K562 (cell line): ENCODE measurements around the gene OXNAD1. TPM values are rescaled to one million over a fixed set of nuclear protein-coding genes. Genes with fewer than 3 reads are reported as not detected.

ENCODE experiments used
- CBFB ChIP-seq: sonication (generic); formaldehyde crosslinking; IDR thresholded peaks from 2 replicates; pipeline ENCODE4 v1.4.0; 2020; ENCODE audit warnings: mild to moderate bottlenecking, missing genetic modification reagents
- DNMT1 ChIP-seq: fragments of 450-650 bp; IDR thresholded peaks from 2 replicates; pipeline ENCODE4 v1.6.1; 2016; ENCODE audit warnings: antibody characterized with exemption, mild to moderate bottlenecking
- NEUROD1 ChIP-seq: fragments of 150-350 bp; IDR thresholded peaks from 2 replicates; pipeline ENCODE4 v1.6.1; 2014; ENCODE audit warnings: borderline replicate concordance, low read length, low read depth; ENCODE audit not compliant: partially characterized antibody
- NR0B1 ChIP-seq: fragments of 450-650 bp; IDR thresholded peaks from one replicate; pipeline ENCODE4 v1.6.1; 2018; ENCODE audit warnings: mild to moderate bottlenecking, moderate library complexity; ENCODE audit not compliant: partially characterized antibody
- SUPT5H ChIP-seq: fragments of 450-650 bp; IDR thresholded peaks from 2 replicates; pipeline ENCODE4 v1.6.1; 2016
- TAF1 ChIP-seq: IDR thresholded peaks from 2 replicates; pipeline ENCODE4 v1.6.1; 2011; ENCODE audit warnings: mild to moderate bottlenecking, low read length, moderate library complexity; ENCODE audit not compliant: insufficient read depth, control insufficient read depth, severe bottlenecking; ENCODE audit errors: extremely low read depth
- TEAD2 ChIP-seq: fragments of 450-650 bp; IDR thresholded peaks from 2 replicates; pipeline ENCODE4 v1.6.1; 2016; ENCODE audit warnings: missing genetic modification characterization, control low read depth, missing compliant biosample characterization
- TOE1 ChIP-seq, 2 experiments: fragments of 450-650 bp in 1 of 2; sonication (generic) in 1 of 2; formaldehyde crosslinking in 1 of 2; IDR thresholded peaks; 2 replicates each; pipeline versions ENCODE4 v1.7.1 to v1.8.0; 2016 to 2022; ENCODE audit warnings: borderline replicate concordance in 2 of 2, mild to moderate bottlenecking in 2 of 2, antibody characterized with exemption in 1 of 2, inconsistent platforms in 1 of 2, low read depth in 1 of 2, missing genetic modification reagents in 1 of 2, moderate library complexity in 1 of 2
- ZBTB1 ChIP-seq: sonication (generic); formaldehyde crosslinking; IDR thresholded peaks from 2 replicates; pipeline ENCODE4 v1.8.1; 2023; ENCODE audit warnings: missing genetic modification reagents, low read depth, mild to moderate bottlenecking, borderline replicate concordance
- ZKSCAN8 ChIP-seq: fragments of 200-800 bp; sonication (Bioruptor generic); IDR thresholded peaks from 2 replicates; pipeline ENCODE4 v1.6.1; 2016; ENCODE audit warnings: missing genetic modification characterization, missing compliant biosample characterization
- polyA plus RNA-seq, 8 experiments: library from polyadenylated mRNA; depleted of rRNA in 4 of 8; stranded (reverse) in 5 of 8; unstranded in 3 of 8; fragments of >200 nt; fragmentation: Nextera tagmentation in 2 of 8; fragmentation: Illumina TruSeq in 1 of 8; extraction: Ambion mirVana in 2 of 8; extraction: Trizol in 1 of 8; gene quantifications; 2 replicates each; pipeline versions ENCODE4 v1.2.1 to v1.2.3, GENCODE V29; 2011 to 2014; ENCODE audit warnings: inconsistent platforms in 1 of 8, missing spikeins in 1 of 8
- total RNA-seq, 7 experiments: library from RNA; depleted of rRNA in 6 of 7; stranded (reverse); fragments of >200 nt in 6 of 7; fragmentation: Illumina TruSeq in 2 of 7; extraction: Trizol in 2 of 7; gene quantifications; 2 replicates each; pipeline versions ENCODE4 v1.2.1 to v1.2.3, GENCODE V29; 2011 to 2021; ENCODE audit warnings: low replicate concordance in 1 of 7
- TF ChIP-seq, protein P1 (sequence below): sonication (generic); formaldehyde crosslinking; IDR thresholded peaks from 2 replicates; pipeline ENCODE4 v1.8.1; 2023; ENCODE audit warnings: missing genetic modification reagents, mild to moderate bottlenecking, borderline replicate concordance
- TF ChIP-seq, protein P2 (sequence below): fragments of 250-450 bp; sonication (Bioruptor Pico); IDR thresholded peaks from 2 replicates; pipeline ENCODE4 v1.4.0; 2020
- TF ChIP-seq, protein P3 (sequence below), 2 experiments: fragments of 150-350 bp in 1 of 2; IDR thresholded peaks; 2 replicates each; pipeline ENCODE4 v1.6.1; 2012 to 2016; ENCODE audit warnings: low read depth in 2 of 2, low read length in 2 of 2, mild to moderate bottlenecking in 1 of 2, moderate library complexity in 1 of 2

The OXNAD1 gene
- total and polyA plus RNA-seq, 9 of the 15 experiments (the other 6 are each of a cell fraction or from before 2014, with no cell fraction given): 12.8 to 44.4 (median 41.1) TPM

GRCh38 chr3:16304061-16305010 lies 39.3 kb downstream of the OXNAD1 start (continued):
- peak; percentile 70; the same call in 1 of the 2 replicates for TF ChIP-seq TOE1 (IDR thresholded peaks at IDR 0.05; ENCODE audit: borderline replicate concordance)
- TF ChIP-seq TOE1 (CRISPR knock-in tag; IDR thresholded peaks at IDR 0.05; ENCODE audit: borderline replicate concordance, low read depth): no peak
- peak; percentile 51; the same call in 1 of the 2 replicates for TF ChIP-seq ZKSCAN8
- peak; percentile 80 for TF ChIP-seq NEUROD1
- TF ChIP-seq, protein P1, sequence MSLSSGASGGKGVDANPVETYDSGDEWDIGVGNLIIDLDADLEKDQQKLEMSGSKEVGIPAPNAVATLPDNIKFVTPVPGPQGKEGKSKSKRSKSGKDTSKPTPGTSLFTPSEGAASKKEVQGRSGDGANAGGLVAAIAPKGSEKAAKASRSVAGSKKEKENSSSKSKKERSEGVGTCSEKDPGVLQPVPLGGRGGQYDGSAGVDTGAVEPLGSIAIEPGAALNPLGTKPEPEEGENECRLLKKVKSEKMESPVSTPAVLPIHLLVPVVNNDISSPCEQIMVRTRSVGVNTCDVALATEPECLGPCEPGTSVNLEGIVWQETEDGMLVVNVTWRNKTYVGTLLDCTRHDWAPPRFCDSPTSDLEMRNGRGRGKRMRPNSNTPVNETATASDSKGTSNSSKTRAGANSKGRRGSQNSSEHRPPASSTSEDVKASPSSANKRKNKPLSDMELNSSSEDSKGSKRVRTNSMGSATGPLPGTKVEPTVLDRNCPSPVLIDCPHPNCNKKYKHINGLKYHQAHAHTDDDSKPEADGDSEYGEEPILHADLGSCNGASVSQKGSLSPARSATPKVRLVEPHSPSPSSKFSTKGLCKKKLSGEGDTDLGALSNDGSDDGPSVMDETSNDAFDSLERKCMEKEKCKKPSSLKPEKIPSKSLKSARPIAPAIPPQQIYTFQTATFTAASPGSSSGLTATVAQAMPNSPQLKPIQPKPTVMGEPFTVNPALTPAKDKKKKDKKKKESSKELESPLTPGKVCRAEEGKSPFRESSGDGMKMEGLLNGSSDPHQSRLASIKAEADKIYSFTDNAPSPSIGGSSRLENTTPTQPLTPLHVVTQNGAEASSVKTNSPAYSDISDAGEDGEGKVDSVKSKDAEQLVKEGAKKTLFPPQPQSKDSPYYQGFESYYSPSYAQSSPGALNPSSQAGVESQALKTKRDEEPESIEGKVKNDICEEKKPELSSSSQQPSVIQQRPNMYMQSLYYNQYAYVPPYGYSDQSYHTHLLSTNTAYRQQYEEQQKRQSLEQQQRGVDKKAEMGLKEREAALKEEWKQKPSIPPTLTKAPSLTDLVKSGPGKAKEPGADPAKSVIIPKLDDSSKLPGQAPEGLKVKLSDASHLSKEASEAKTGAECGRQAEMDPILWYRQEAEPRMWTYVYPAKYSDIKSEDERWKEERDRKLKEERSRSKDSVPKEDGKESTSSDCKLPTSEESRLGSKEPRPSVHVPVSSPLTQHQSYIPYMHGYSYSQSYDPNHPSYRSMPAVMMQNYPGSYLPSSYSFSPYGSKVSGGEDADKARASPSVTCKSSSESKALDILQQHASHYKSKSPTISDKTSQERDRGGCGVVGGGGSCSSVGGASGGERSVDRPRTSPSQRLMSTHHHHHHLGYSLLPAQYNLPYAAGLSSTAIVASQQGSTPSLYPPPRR (CRISPR knock-in tag): no peak
- no peak for TF ChIP-seq TEAD2
- TF ChIP-seq TAF1: no peak
- TF ChIP-seq CBFB (CRISPR knock-in tag): no peak
- no peak for TF ChIP-seq ZBTB1
- TF ChIP-seq, protein P2, sequence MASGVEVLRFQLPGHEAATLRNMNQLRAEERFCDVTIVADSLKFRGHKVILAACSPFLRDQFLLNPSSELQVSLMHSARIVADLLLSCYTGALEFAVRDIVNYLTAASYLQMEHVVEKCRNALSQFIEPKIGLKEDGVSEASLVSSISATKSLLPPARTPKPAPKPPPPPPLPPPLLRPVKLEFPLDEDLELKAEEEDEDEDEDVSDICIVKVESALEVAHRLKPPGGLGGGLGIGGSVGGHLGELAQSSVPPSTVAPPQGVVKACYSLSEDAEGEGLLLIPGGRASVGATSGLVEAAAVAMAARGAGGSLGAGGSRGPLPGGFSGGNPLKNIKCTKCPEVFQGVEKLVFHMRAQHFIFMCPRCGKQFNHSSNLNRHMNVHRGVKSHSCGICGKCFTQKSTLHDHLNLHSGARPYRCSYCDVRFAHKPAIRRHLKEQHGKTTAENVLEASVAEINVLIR: no peak
- no peak for TF ChIP-seq NR0B1
- TF ChIP-seq DNMT1: no peak
- TF ChIP-seq SUPT5H: no peak
- TF ChIP-seq, protein P3, sequence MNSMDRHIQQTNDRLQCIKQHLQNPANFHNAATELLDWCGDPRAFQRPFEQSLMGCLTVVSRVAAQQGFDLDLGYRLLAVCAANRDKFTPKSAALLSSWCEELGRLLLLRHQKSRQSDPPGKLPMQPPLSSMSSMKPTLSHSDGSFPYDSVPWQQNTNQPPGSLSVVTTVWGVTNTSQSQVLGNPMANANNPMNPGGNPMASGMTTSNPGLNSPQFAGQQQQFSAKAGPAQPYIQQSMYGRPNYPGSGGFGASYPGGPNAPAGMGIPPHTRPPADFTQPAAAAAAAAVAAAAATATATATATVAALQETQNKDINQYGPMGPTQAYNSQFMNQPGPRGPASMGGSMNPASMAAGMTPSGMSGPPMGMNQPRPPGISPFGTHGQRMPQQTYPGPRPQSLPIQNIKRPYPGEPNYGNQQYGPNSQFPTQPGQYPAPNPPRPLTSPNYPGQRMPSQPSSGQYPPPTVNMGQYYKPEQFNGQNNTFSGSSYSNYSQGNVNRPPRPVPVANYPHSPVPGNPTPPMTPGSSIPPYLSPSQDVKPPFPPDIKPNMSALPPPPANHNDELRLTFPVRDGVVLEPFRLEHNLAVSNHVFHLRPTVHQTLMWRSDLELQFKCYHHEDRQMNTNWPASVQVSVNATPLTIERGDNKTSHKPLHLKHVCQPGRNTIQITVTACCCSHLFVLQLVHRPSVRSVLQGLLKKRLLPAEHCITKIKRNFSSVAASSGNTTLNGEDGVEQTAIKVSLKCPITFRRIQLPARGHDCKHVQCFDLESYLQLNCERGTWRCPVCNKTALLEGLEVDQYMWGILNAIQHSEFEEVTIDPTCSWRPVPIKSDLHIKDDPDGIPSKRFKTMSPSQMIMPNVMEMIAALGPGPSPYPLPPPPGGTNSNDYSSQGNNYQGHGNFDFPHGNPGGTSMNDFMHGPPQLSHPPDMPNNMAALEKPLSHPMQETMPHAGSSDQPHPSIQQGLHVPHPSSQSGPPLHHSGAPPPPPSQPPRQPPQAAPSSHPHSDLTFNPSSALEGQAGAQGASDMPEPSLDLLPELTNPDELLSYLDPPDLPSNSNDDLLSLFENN (IDR thresholded peaks at IDR 0.05; ENCODE audit: low read depth in 2 of 2, low read length in 2 of 2): peak in 1 of 2 experiments; percentile 95; a peak in 2 of 4 replicates
